ENCODE data around the gene CIB4. TPM values are rescaled to one million over a fixed set of nuclear protein-coding genes. Genes with fewer than 3 reads are reported as not detected.

CIB4 gene
- total and polyA plus RNA-seq, 9 of the 15 experiments (the other 6 are each of a cell fraction or from before 2014, with no cell fraction given), result not detected

DNA sequence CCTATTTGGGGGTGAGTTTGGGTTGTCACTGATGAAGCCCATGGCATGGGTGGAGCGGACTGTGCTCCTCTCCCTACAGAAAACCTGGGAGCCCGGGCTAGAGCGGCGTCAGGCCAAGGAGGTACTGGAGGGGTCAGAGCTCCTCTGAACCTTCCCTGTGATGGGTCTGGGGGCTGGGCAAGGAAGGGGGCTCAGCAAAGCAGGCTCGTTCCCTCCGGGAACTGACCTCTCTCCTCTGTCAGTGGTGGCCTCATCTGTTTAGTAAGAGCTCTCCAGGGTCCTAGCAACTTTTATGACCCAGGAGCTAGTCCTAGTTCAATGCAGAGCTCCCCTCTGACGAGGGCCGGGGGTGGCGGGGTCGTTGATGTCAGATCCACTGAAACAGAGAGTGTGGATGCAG lies 100.9 kb downstream of the CIB4 start:
- no peak for ATAC-seq
- FAIRE-seq, result no peak

More for the DNA sequence above, 100.9 kb downstream of the CIB4 start:
- Histone ChIP-seq H3K4me3 (no peak overlapping the region), H3K27me3 (ENCODE audit: control insufficient read depth in 2 of 2, insufficient read depth in 2 of 2, low read length in 2 of 2) (peaks cover 24 to 57% of the 10 kb centered on the region in 2 experiments), H3K79me2 (ENCODE audit: control insufficient read depth, insufficient read depth, low read length) (no peaks in the 10 kb centered on the region), H3K9me1 (ENCODE audit: control insufficient read depth, insufficient read depth, low read length) (no peaks in the 10 kb centered on the region), H3K27ac (ENCODE audit: extremely low read depth, low read depth, low read length) (no peak overlapping the region), H3K9me3 (replicated peaks; ENCODE audit: control insufficient read depth, insufficient read depth, low read depth, low read length) (no peaks in the 10 kb centered on the region), H3K4me1 (replicated peaks in 1 of 2; ENCODE audit: control insufficient read depth in 2 of 2, insufficient read depth in 2 of 2, low read length in 2 of 2) (peaks cover 0 to under 1% of the 10 kb centered on the region in 2 experiments; a peak in 1 of 5 replicates), H3K36me3 (ENCODE audit: control insufficient read depth, insufficient read depth, low read length) (no peaks in the 10 kb centered on the region), H4K20me1 (replicated peaks; ENCODE audit: control insufficient read depth, insufficient read depth, low read length) (no peaks in the 10 kb centered on the region), H3K4me2 (ENCODE audit: insufficient read depth, low read length) (no peak overlapping the region), H2AFZ (ENCODE audit: low read depth, low read length) (no peak overlapping the region), H3K9ac (ENCODE audit: insufficient read depth in 1 of 2, low read depth in 2 of 2, low read length in 2 of 2) (no peak overlapping the region)
- TF ChIP-seq, protein P1, sequence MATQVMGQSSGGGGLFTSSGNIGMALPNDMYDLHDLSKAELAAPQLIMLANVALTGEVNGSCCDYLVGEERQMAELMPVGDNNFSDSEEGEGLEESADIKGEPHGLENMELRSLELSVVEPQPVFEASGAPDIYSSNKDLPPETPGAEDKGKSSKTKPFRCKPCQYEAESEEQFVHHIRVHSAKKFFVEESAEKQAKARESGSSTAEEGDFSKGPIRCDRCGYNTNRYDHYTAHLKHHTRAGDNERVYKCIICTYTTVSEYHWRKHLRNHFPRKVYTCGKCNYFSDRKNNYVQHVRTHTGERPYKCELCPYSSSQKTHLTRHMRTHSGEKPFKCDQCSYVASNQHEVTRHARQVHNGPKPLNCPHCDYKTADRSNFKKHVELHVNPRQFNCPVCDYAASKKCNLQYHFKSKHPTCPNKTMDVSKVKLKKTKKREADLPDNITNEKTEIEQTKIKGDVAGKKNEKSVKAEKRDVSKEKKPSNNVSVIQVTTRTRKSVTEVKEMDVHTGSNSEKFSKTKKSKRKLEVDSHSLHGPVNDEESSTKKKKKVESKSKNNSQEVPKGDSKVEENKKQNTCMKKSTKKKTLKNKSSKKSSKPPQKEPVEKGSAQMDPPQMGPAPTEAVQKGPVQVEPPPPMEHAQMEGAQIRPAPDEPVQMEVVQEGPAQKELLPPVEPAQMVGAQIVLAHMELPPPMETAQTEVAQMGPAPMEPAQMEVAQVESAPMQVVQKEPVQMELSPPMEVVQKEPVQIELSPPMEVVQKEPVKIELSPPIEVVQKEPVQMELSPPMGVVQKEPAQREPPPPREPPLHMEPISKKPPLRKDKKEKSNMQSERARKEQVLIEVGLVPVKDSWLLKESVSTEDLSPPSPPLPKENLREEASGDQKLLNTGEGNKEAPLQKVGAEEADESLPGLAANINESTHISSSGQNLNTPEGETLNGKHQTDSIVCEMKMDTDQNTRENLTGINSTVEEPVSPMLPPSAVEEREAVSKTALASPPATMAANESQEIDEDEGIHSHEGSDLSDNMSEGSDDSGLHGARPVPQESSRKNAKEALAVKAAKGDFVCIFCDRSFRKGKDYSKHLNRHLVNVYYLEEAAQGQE (IDR thresholded peaks at IDR 0.05; ENCODE audit: borderline replicate concordance), result peak; percentile 77
- TF ChIP-seq, protein P1 (CRISPR knock-in tag; IDR thresholded peaks at IDR 0.05; ENCODE audit: low read depth), result peak; percentile 85
- TF ChIP-seq EHMT2 (IDR thresholded peaks at IDR 0.05), result peak; percentile 29; the same call in 1 of the 2 replicates
- TF ChIP-seq, protein P2, sequence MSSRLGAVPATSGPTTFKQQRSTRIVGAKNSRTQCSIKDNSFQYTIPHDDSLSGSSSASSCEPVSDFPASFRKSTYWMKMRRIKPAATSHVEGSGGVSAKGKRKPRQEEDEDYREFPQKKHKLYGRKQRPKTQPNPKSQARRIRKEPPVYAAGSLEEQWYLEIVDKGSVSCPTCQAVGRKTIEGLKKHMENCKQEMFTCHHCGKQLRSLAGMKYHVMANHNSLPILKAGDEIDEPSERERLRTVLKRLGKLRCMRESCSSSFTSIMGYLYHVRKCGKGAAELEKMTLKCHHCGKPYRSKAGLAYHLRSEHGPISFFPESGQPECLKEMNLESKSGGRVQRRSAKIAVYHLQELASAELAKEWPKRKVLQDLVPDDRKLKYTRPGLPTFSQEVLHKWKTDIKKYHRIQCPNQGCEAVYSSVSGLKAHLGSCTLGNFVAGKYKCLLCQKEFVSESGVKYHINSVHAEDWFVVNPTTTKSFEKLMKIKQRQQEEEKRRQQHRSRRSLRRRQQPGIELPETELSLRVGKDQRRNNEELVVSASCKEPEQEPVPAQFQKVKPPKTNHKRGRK (tag; IDR thresholded peaks at IDR 0.05), result no peak
- BruUV-seq (replicated peaks), result no TSS peak
- ChIA-PET POLR2A (interaction anchor here (0.8 to 1.0 kb wide), 2 partner anchors 38 to 63 kb away, joined by 3 read pairs; partner anchors contain the start of gene OTOF), CTCF (ENCODE audit: low intra/inter-chr PET ratio) (no interaction called here)
- intact Hi-C loops (cut with micrococcal nuclease) (no loop called here), in situ Hi-C loops (cut with MboI) (no loop called here)
- 14% methylated on average over 10 of the region's 10 CpGs for WGBS (ENCODE audit: insufficient coverage, low coverage, missing lambda C conversion rate)
- no peak for DNase-seq (ENCODE audit: extremely low read depth in 1 of 4, low spot score in 3 of 4)
